Heart left ventricle (tissue), 13 donors: Measurements from ENCODE around the gene CEP89.
"Not testable (repeated sequence)": the region's sequence is repeated elsewhere in the genome, so short reads cannot be mapped to it uniquely, and the experiment has no call there.

Experiments
- CTCF ChIP-seq, 12 donors: fragments of 200-600 bp; sonication (generic) in 4 of 12; IDR thresholded peaks; one replicate each; pipeline versions ENCODE4 v1.5.0 to v1.8.0; 2018 to 2022; ENCODE audit warnings: antibody characterized with exemption in 12 of 12, mild to moderate bottlenecking in 5 of 12
- POLR2A ChIP-seq, 2 donors: fragments of 450-650 bp; IDR thresholded peaks; one replicate each; pipeline ENCODE4 v1.6.1; 2017; ENCODE audit warnings: antibody characterized with exemption in 2 of 2, mild to moderate bottlenecking in 2 of 2, moderate library complexity in 2 of 2
- donor health status: ischemic (EF 13 %, LVEDD 7.1; RV severe dilation, severe dysfunction).
- donor health status: DM: no; HTN: yes; CAD: no.
- donor health status: DM: no; HTN: no; CAD: no.
- donor health status: ischemic (EF 25% LVEDD 6.9; RV normal size, moderate dysfunction).
- donor health status: ischemic (EF 25% LVEDD 5.7; RV mildly dilated, moderate dysfunction).
- donor health status: ischemic (EF 35%, LVEDD 5.7; RV mildly dilated, moderate dysfunction).
- donor health status: nonischemic (EF 11% LVEDD 7.7; RV severe dilation, severe dysfunction).
- donor health status: DM: yes; HTN: yes; CAD: no.
- donor health status: PGD.
- donor health status: ischemic (EF 29% LVEDD 5.4; RV normal size, mild dysfunction).
- donor health status: nonischemic (EF 23%, LVEDD 6.1; RV moderate dilation, normal function).

- TF ChIP-seq CTCF, POLR2A (IDR thresholded peaks at IDR 0.05): not testable (repeated sequence)
Observed at GRCh38 chr19:33002126-33002865, 30.5 kb upstream of the CEP89 start.
